CD4-positive, CD25-positive, alpha-beta regulatory T cell (primary cell): Measurements from ENCODE around the gene MKI67. TPM values are rescaled to one million over a fixed set of nuclear protein-coding genes. Genes with fewer than 3 reads are reported as not detected.
A peak's percentile ranks its signal among the peaks of the same experiment; 100 is the strongest.

Experiments used
- ATAC-seq, 2 donors: fragments of 150-1000 bp; cut with Tn5 transposase; one replicate each; pipeline ENCODE4 v1.10.0; 2021; ENCODE audit warnings: low read depth in 2 of 2, moderate number of reproducible peaks in 2 of 2, moderate library complexity in 1 of 2
- DNase-seq, 3 donors: peaks; one replicate each; pipeline versions ENCODE4 v3.0.0 to v3.0.0-alpha.2; 2012 to 2022; ENCODE audit warnings: mixed read lengths in 1 of 3
- H3K27ac ChIP-seq: one replicate; pipeline ENCODE4 v1.7.0; 2013; ENCODE audit warnings: mild to moderate bottlenecking, low read length; ENCODE audit not compliant: insufficient read depth, poor library complexity, severe bottlenecking
- H3K27me3 ChIP-seq: one replicate; pipeline ENCODE4 v1.7.0; 2013; ENCODE audit warnings: low read length; ENCODE audit not compliant: control insufficient read depth, insufficient read depth
- H3K36me3 ChIP-seq: one replicate; pipeline ENCODE4 v1.7.0; 2013; ENCODE audit warnings: mild to moderate bottlenecking, low read length, moderate library complexity; ENCODE audit not compliant: control insufficient read depth, insufficient read depth
- H3K4me1 ChIP-seq: 2 replicates; pipeline ENCODE4 v1.7.0; 2013; ENCODE audit warnings: mild to moderate bottlenecking, low read length; ENCODE audit not compliant: insufficient read depth, control insufficient read depth, poor library complexity, severe bottlenecking
- H3K4me3 ChIP-seq: one replicate; pipeline ENCODE4 v1.7.0; 2013; ENCODE audit warnings: low read depth, mild to moderate bottlenecking, low read length, moderate library complexity
- H3K9me3 ChIP-seq, 2 experiments: 1 replicate in 1 of 2; 2 replicates in 1 of 2; pipeline ENCODE4 v1.7.0; 2013; ENCODE audit warnings: low read length in 2 of 2, mild to moderate bottlenecking in 1 of 2, moderate library complexity in 1 of 2; ENCODE audit not compliant: control insufficient read depth in 2 of 2
- H3K27ac Mint-ChIP-seq, 3 donors: one replicate each; pipeline ENCODE4 v1.8.0; 2020 to 2022; ENCODE audit warnings: mild to moderate bottlenecking in 3 of 3, mixed read lengths in 3 of 3, moderate library complexity in 2 of 3
- H3K27me3 Mint-ChIP-seq: one replicate; pipeline ENCODE4 v1.8.0; 2022; ENCODE audit warnings: mild to moderate bottlenecking, mixed read lengths
- H3K36me3 Mint-ChIP-seq: one replicate; pipeline ENCODE4 v1.8.0; 2020; ENCODE audit warnings: mixed read lengths
- H3K4me1 Mint-ChIP-seq, 4 donors: one replicate each; pipeline ENCODE4 v1.8.0; 2020 to 2022; ENCODE audit warnings: mixed read lengths in 4 of 4, mild to moderate bottlenecking in 1 of 4
- H3K4me3 Mint-ChIP-seq, 4 donors: one replicate each; pipeline ENCODE4 v1.8.0; 2020 to 2022; ENCODE audit warnings: mild to moderate bottlenecking in 4 of 4, mixed read lengths in 4 of 4, moderate library complexity in 3 of 4
- H3K9me3 Mint-ChIP-seq, 7 donors: one replicate each; pipeline ENCODE4 v1.8.0; 2020 to 2022; ENCODE audit warnings: mixed read lengths in 7 of 7, mild to moderate bottlenecking in 3 of 7, moderate library complexity in 2 of 7
- polyA plus RNA-seq, 4 donors: library from polyadenylated mRNA; unstranded; fragments of 300-500 nt; fragmentation: Illumina TruSeq; gene quantifications; one replicate each; pipeline ENCODE4 v1.2.3, GENCODE V29; 2021
- total RNA-seq: library from RNA; stranded (reverse); gene quantifications from one replicate; pipeline ENCODE4 v1.2.3, GENCODE V29; 2022

Gene MKI67
- total and polyA plus RNA-seq, 5 donors from 2014 or later = 0.06 to 13.5 (median 0.90) TPM

- Histone ChIP-seq H3K4me3 (no peak overlapping the region), H3K27ac (peak overlapping the region; percentile 62), H3K9me3 (no peaks in the 10 kb centered on the region), H3K36me3 (no peaks in the 10 kb centered on the region), H3K4me1 (peaks cover 16% of the 10 kb centered on the region), H3K27me3 (no peaks in the 10 kb centered on the region)
- Mint-ChIP-seq H3K27me3 (no peaks in the 10 kb centered on the region), H3K4me1 (peaks cover 9 to 49% (median 33%) of the 10 kb centered on the region in 4 donors), H3K4me3 (peak overlapping the region; percentile 5 to 53 (median 37)), H3K36me3 (no peaks in the 10 kb centered on the region), H3K9me3 (no peaks in the 10 kb centered on the region), H3K27ac (peak overlapping the region; percentile 3 to 84 (median 45))
- ATAC-seq (no peak), DNase-seq (no peak)
These were observed 23.6 kb downstream of the MKI67 start for GRCh38 chr10:128102480-128103228.

GRCh38 chr10:128101901-128102300, 24.3 kb downstream of the MKI67 start:
- no peaks in the 10 kb centered on the region for H3K27me3 Mint-ChIP-seq
- no peak overlapping the region for H3K4me3 ChIP-seq
- H3K27ac ChIP-seq = no peak overlapping the region
- H3K36me3 Mint-ChIP-seq = no peaks in the 10 kb centered on the region
- H3K27me3 ChIP-seq = no peaks in the 10 kb centered on the region
- H3K36me3 ChIP-seq = no peaks in the 10 kb centered on the region
- H3K9me3 Mint-ChIP-seq = no peaks in the 10 kb centered on the region
- peaks cover 18% of the 10 kb centered on the region for H3K4me1 ChIP-seq
- peak overlapping the region in 1 of 3 donors; percentile 3 for H3K27ac Mint-ChIP-seq
- peaks cover 9 to 57% (median 35%) of the 10 kb centered on the region in 4 donors for H3K4me1 Mint-ChIP-seq
- no peak overlapping the region for H3K4me3 Mint-ChIP-seq
- ATAC-seq (no peak), DNase-seq (no peak)
- H3K9me3 ChIP-seq = no peaks in the 10 kb centered on the region

GRCh38 chr10:128099901-128100300, 26.3 kb downstream of the MKI67 start:
- H3K36me3 Mint-ChIP-seq = no peaks in the 10 kb centered on the region
- Histone ChIP-seq H3K4me1 (peaks cover 38% of the 10 kb centered on the region), H3K27me3 (no peaks in the 10 kb centered on the region), H3K9me3 (no peaks in the 10 kb centered on the region), H3K36me3 (no peaks in the 10 kb centered on the region), H3K4me3 (no peak overlapping the region), H3K27ac (no peak overlapping the region)
- DNase-seq (no peak), ATAC-seq (no peak)
- no peaks in the 10 kb centered on the region for H3K27me3 Mint-ChIP-seq
- peaks cover 16 to 71% (median 46%) of the 10 kb centered on the region in 4 donors for H3K4me1 Mint-ChIP-seq
- no peak overlapping the region for H3K27ac Mint-ChIP-seq
- H3K4me3 Mint-ChIP-seq = no peak overlapping the region
- H3K9me3 Mint-ChIP-seq = peaks cover 0 to 3% (median 0%) of the 10 kb centered on the region in 7 donors

- DNase-seq (no peak), ATAC-seq (no peak)
- Histone ChIP-seq H3K4me3 (no peak overlapping the region), H3K27ac (no peak overlapping the region), H3K9me3 (no peaks in the 10 kb centered on the region), H3K36me3 (no peaks in the 10 kb centered on the region), H3K4me1 (peaks cover 35% of the 10 kb centered on the region), H3K27me3 (no peaks in the 10 kb centered on the region)
- Mint-ChIP-seq H3K27me3 (no peaks in the 10 kb centered on the region), H3K4me1 (peaks cover 13 to 67% (median 40%) of the 10 kb centered on the region in 4 donors), H3K4me3 (no peak overlapping the region), H3K36me3 (no peaks in the 10 kb centered on the region), H3K9me3 (peaks cover 0 to 3% (median 0%) of the 10 kb centered on the region in 7 donors), H3K27ac (peak overlapping the region in 2 of 3 donors; percentile 14 to 69)
These were observed 27.6 kb downstream of the MKI67 start for GRCh38 chr10:128098631-128099030.

DNA sequence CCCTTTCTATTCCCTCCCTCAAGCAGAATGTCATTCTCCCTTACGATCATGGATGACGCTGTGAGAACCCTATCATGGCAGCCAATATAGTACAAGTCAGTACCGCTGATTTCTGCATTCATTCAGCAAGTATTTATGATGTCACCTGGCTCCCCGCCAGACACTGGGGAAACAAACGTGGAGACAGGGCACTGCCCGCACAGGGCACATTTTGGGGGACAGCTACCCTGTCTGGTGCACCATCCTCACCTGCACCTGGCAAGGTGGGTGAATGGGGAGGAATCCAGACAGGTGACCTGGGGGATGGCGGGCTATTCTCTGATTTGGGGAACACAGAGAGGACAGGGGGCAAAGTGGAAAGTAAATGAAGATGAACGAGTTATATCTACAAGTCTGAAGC, 28.4 kb downstream of the MKI67 start:
- Mint-ChIP-seq H3K36me3 (no peaks in the 10 kb centered on the region), H3K4me3 (peak overlapping the region in 1 of 4 donors; percentile 71), H3K27ac (peak overlapping the region; percentile 55 to 69 (median 65)), H3K27me3 (no peaks in the 10 kb centered on the region), H3K4me1 (peaks cover 7 to 58% (median 33%) of the 10 kb centered on the region in 4 donors), H3K9me3 (peaks cover 0 to 3% (median 0%) of the 10 kb centered on the region in 7 donors)
- Histone ChIP-seq H3K4me3 (no peak overlapping the region), H3K36me3 (no peaks in the 10 kb centered on the region), H3K27me3 (no peaks in the 10 kb centered on the region), H3K27ac (no peak overlapping the region), H3K4me1 (peaks cover 26% of the 10 kb centered on the region), H3K9me3 (no peaks in the 10 kb centered on the region)
- ATAC-seq (no peak), DNase-seq (no peak)

GRCh38 chr10:128096486-128097199, 29.6 kb downstream of the MKI67 start:
- no peaks in the 10 kb centered on the region for H3K27me3 Mint-ChIP-seq
- no peaks in the 10 kb centered on the region for H3K27me3 ChIP-seq
- peaks cover 24% of the 10 kb centered on the region for H3K4me1 ChIP-seq
- ATAC-seq = no peak
- peak overlapping the region; percentile 63 for H3K4me3 ChIP-seq
- H3K27ac ChIP-seq = no peak overlapping the region
- DNase-seq = no peak
- peak overlapping the region in 2 of 3 donors; percentile 88 to 91 for H3K27ac Mint-ChIP-seq
- H3K4me3 Mint-ChIP-seq = peak overlapping the region in 3 of 4 donors; percentile 32 to 85 (median 71)
- H3K36me3 ChIP-seq = no peaks in the 10 kb centered on the region
- H3K4me1 Mint-ChIP-seq = peaks cover 4 to 52% (median 31%) of the 10 kb centered on the region in 4 donors
- peaks cover 0 to 3% (median 0%) of the 10 kb centered on the region in 7 donors for H3K9me3 Mint-ChIP-seq
- H3K9me3 ChIP-seq = no peaks in the 10 kb centered on the region
- H3K36me3 Mint-ChIP-seq = no peaks in the 10 kb centered on the region

GRCh38 chr10:128095753-128096469, 30.3 kb downstream of the MKI67 start:
- Mint-ChIP-seq H3K36me3 (no peaks in the 10 kb centered on the region), H3K4me3 (peak overlapping the region; percentile 71 to 85 (median 78)), H3K27me3 (no peaks in the 10 kb centered on the region), H3K4me1 (peaks cover 4 to 47% (median 28%) of the 10 kb centered on the region in 4 donors), H3K27ac (peak overlapping the region in 2 of 3 donors; percentile 88 to 91), H3K9me3 (peaks cover 0 to 3% (median 0%) of the 10 kb centered on the region in 7 donors)
- H3K9me3 ChIP-seq = no peaks in the 10 kb centered on the region
- peak in 1 of 2 donors; percentile 37 for ATAC-seq
- peaks cover 24% of the 10 kb centered on the region for H3K4me1 ChIP-seq
- DNase-seq = peak in 2 of 3 donors; percentile 17 to 73
- H3K27me3 ChIP-seq = no peaks in the 10 kb centered on the region
- H3K27ac ChIP-seq = peak overlapping the region; percentile 68
- peak overlapping the region; percentile 63 for H3K4me3 ChIP-seq
- H3K36me3 ChIP-seq = no peaks in the 10 kb centered on the region
